ENCODE results near the gene NELFE.
"Not testable (repeated sequence)": the region's sequence is repeated elsewhere in the genome, so short reads cannot be mapped to it uniquely, and the experiment has no call there.

- TF ChIP-seq, protein P1, sequence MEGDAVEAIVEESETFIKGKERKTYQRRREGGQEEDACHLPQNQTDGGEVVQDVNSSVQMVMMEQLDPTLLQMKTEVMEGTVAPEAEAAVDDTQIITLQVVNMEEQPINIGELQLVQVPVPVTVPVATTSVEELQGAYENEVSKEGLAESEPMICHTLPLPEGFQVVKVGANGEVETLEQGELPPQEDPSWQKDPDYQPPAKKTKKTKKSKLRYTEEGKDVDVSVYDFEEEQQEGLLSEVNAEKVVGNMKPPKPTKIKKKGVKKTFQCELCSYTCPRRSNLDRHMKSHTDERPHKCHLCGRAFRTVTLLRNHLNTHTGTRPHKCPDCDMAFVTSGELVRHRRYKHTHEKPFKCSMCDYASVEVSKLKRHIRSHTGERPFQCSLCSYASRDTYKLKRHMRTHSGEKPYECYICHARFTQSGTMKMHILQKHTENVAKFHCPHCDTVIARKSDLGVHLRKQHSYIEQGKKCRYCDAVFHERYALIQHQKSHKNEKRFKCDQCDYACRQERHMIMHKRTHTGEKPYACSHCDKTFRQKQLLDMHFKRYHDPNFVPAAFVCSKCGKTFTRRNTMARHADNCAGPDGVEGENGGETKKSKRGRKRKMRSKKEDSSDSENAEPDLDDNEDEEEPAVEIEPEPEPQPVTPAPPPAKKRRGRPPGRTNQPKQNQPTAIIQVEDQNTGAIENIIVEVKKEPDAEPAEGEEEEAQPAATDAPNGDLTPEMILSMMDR (IDR thresholded peaks at IDR 0.05): not testable (repeated sequence)
- not testable (repeated sequence) for TF ChIP-seq POLR2A (IDR thresholded peaks at IDR 0.05)
Measured at GRCh38 chr6:32005538-32005880, 46.7 kb upstream of the NELFE start.

All from lower leg skin (tissue), 3 donors.